Fibroblast of pulmonary artery (primary cell): ENCODE data around the gene KLHL2.

ENCODE experiments used
- DNase-seq: peaks from one replicate; pipeline ENCODE4 v3.0.0-alpha.2; 2010; ENCODE audit warnings: low read depth
- H3K4me3 ChIP-seq: replicated peaks from 2 replicates; pipeline ENCODE4 v1.5.1; 2011; ENCODE audit warnings: low read depth, mild to moderate bottlenecking, control low read depth, low read length, moderate library complexity
- CTCF ChIP-seq: IDR thresholded peaks from 2 replicates; pipeline ENCODE4 v1.5.1; 2011; ENCODE audit warnings: mild to moderate bottlenecking, control low read depth, low read length, inconsistent platforms; ENCODE audit errors: missing control alignments

The KLHL2 gene

GRCh38 chr4:165355900-165356300 is 148.5 kb downstream of the KLHL2 start:
- peak; percentile 49 for TF ChIP-seq CTCF
- no peak for DNase-seq

GRCh38 chr4:165359506-165359905 is 152.1 kb downstream of the KLHL2 start:
- peak; percentile 44 for DNase-seq
- TF ChIP-seq CTCF, result no peak
- H3K4me3 ChIP-seq, result no peak overlapping the region

More at GRCh38 chr4:165355900-165356300, 148.5 kb downstream of the KLHL2 start:
- no peak overlapping the region for H3K4me3 ChIP-seq

DNA sequence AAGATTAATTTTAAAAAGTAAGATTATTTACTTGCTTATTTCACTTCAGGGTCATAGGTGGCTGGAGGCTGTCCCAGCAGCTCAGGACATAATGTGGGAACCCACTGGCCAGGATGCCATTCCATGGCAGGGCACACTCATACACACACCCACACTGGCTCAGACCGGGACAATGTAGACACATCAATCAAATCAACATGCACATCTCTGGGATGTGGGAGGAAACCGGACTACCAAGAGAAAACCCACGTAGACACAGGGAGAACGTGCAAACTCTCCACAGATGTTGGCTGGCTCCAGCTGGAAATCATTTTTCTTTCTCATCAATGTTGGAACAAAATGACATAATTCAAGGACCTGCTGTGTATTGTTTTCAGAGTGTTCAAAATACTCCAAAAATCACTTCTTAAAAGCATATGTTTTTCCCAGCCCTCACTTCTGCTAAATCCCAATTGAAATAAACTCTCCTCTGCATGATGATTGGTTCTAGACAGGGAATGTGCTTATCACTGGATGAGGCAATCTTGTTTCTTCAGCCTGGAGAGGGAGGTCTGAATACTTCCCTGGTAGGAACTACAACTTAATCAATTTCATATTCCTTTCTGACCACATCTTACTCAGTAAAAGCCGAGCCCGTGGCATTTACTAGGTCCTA is 152.8 kb downstream of the KLHL2 start:
- no peak for TF ChIP-seq CTCF
- DNase-seq, result peak; percentile 70
- H3K4me3 ChIP-seq, result no peak overlapping the region

DNA sequence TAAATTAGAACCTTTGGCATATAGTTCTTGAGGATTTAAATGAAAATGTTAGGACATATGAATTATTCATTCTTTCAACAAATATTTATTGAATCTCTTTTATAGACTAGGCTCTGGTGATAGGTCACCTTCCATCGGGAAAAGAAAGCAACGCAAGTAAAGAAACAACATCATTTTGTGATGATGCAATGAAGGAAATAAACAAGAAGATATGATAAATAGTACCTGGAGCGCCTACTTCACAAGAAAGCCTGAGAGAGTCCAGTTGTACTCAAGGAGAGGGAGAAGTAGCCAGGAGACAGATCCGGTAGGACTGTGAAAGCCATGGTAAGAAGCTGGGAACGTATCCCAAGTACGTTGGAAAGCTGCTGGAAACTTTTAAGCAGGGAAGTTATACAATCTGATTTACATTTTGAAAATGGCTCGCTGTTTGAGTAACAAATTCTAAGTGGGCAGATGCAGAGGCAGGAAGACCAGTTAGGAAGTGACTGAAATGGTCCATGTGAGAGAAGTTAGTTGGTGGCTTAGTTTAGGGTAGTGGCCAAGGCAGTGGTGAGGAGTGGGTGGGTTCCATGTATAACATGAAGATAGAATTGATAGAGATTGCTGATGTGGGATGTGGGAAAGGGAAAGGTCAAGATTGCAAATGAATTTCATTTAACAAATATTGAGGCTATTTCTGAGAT is 153.8 kb downstream of the KLHL2 start:
- no peak for TF ChIP-seq CTCF
- DNase-seq, result no peak
- H3K4me3 ChIP-seq, result no peak overlapping the region

DNA sequence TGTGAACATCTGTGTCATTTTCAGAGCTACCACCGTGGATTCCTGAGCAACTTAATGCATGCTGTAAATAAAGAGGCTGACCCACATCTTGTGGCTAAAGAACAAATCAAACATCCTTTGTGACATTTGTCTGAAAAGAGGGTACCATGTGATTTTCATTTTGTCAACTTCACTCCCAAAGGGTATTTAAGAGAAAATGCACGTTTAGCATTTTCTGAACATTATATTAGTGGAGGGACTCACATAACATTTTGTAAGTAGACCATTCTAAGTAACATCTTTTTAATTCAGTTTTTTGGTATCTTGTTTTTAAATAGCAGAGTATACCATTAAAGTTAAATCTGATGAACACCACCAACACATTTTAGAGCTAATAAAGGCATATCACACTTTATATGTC is 154.4 kb downstream of the KLHL2 start:
- DNase-seq, result no peak
- TF ChIP-seq CTCF, result no peak
- no peak overlapping the region for H3K4me3 ChIP-seq

- H3K4me3 ChIP-seq, result no peak overlapping the region
- peak; percentile 85 for DNase-seq
- no peak for TF ChIP-seq CTCF
These were observed 157.2 kb downstream of the KLHL2 start for GRCh38 chr4:165364452-165365080.

GRCh38 chr4:165367040-165367439 is 159.7 kb downstream of the KLHL2 start:
- no peak for TF ChIP-seq CTCF
- no peak overlapping the region for H3K4me3 ChIP-seq
- no peak for DNase-seq
